ENCODE measurements around the gene ANKS3. TPM values are rescaled to one million over a fixed set of nuclear protein-coding genes. Genes with fewer than 3 reads are reported as not detected.

ANKS3 gene
- polyA plus RNA-seq, 1 of the 3 experiments (the other 2 are of a cell fraction) = 42.2 TPM

- no peaks in the 10 kb centered on the region for H3K36me3 ChIP-seq (replicated peaks in 1 of 2; ENCODE audit: control insufficient read depth in 1 of 2, insufficient read depth in 2 of 2, low read length in 1 of 2)
- peak overlapping the region in 1 of 2 experiments; percentile 65; a peak in 2 of 4 replicates for H3K27ac ChIP-seq (ENCODE audit: low read depth in 2 of 2, low read length in 1 of 2)
- ChIA-PET POLR2A (interaction anchor here (0.7 to 0.8 kb wide), 2 partner anchors 31 kb away, joined by 3 to 4 read pairs; partner anchors contain the start of gene ROGDI), CTCF (interaction anchor here (1.0 kb wide), 1 partner anchor 17 kb away, joined by 3 read pairs; no protein-coding TSS in a partner anchor)
- H3K9me2 ChIP-seq = no peaks in the 10 kb centered on the region
- H3K4me1 ChIP-seq (ENCODE audit: control insufficient read depth in 1 of 2, insufficient read depth in 2 of 2, low read depth in 1 of 2, low read length in 1 of 2) = peaks cover 0 to 16% of the 10 kb centered on the region in 2 experiments; a peak in 1 of 4 replicates
- no peak overlapping the region for H3K9ac ChIP-seq
- peaks cover 6% of the 10 kb centered on the region for H3F3A ChIP-seq (replicated peaks; ENCODE audit: insufficient read depth)
- H3K79me2 ChIP-seq (ENCODE audit: insufficient read depth) = peaks cover 3% of the 10 kb centered on the region; the same call in 1 of the 2 replicates
- H3K27me3 ChIP-seq (ENCODE audit: insufficient read depth) = no peaks in the 10 kb centered on the region
- no peak overlapping the region for H3K4me3 ChIP-seq (ENCODE audit: low read depth in 2 of 2, low read length in 1 of 2)
- 0 out of 2 replicates have a peak overlapping the region, but pooled peaks have one; percentile 56 for H2AFZ ChIP-seq (ENCODE audit: low read depth)
- no peaks in the 10 kb centered on the region for H4K20me1 ChIP-seq (ENCODE audit: insufficient read depth)
- WGBS (ENCODE audit: low lambda C conversion rate) = 53% methylated on average over 3 of the region's 3 CpGs
- DNase-seq = peak; percentile 85
- TF ChIP-seq RCOR1 (IDR thresholded peaks at IDR 0.05; ENCODE audit: low read length) = peak; percentile 80
- peak; percentile 38 for TF ChIP-seq CHD2 (IDR thresholded peaks at IDR 0.05; ENCODE audit: low read length, partially characterized antibody)
- 0 out of 2 replicates have a peak, but pooled peaks have one; percentile 11 for TF ChIP-seq RAD21 (IDR thresholded peaks at IDR 0.05; ENCODE audit: low read length)
- peak; percentile 25; the same call in 1 of the 2 replicates for TF ChIP-seq MXI1 (IDR thresholded peaks at IDR 0.05; ENCODE audit: low read depth, low read length)
- peak in 1 of 2 experiments; percentile 70; a peak in 2 of 4 replicates for TF ChIP-seq EP300 (IDR thresholded peaks at IDR 0.05; ENCODE audit: borderline replicate concordance in 1 of 2, low read depth in 1 of 2, low read length in 1 of 2)
- TF ChIP-seq FOXJ3 (CRISPR knock-in tag; IDR thresholded peaks at IDR 0.05) = no peak; the same call in 1 of the 2 replicates
- TF ChIP-seq GATA2 (CRISPR knock-in tag; IDR thresholded peaks at IDR 0.05) = peak; percentile 78
- peak; percentile 49; the same call in 1 of the 2 replicates for TF ChIP-seq NRF1 (IDR thresholded peaks at IDR 0.05; ENCODE audit: low read depth, low read length)
- TF ChIP-seq USF2 (IDR thresholded peaks at IDR 0.05; ENCODE audit: borderline replicate concordance, low read depth, low read length) = no peak
- 0 out of 2 replicates have a peak, but pooled peaks have one; percentile 24 for TF ChIP-seq USF1 (IDR thresholded peaks at IDR 0.05; ENCODE audit: borderline replicate concordance, low read depth)
- no peaks in the 10 kb centered on the region for H3K9me3 ChIP-seq
- no peak overlapping the region for H3K4me2 ChIP-seq
Measured at GRCh38 chr16:4771646-4772045, 37.6 kb upstream of the ANKS3 start.

DNA sequence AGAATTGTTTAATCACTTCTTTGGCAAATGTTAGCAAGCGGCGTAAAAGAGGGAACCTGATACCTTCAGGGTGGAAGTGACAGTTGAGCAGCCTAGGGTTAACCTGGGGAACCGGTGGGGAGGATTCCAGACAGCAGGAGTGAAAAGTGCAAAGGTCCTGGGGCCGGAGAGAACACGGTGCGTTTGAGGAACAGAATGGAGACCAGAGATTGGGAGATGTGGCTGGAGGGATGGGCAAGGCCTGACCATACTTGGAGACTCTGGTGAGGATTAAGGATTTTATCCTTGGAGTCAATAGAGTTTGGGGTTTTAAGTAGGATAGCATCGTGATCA is 35.2 kb upstream of the ANKS3 start:
- DNase-seq = no peak
- Histone ChIP-seq H3K27ac (ENCODE audit: low read depth in 2 of 2, low read length in 1 of 2) (peak overlapping the region in 1 of 2 experiments; percentile 75; a peak in 1 of 4 replicates), H3K36me3 (replicated peaks in 1 of 2; ENCODE audit: control insufficient read depth in 1 of 2, insufficient read depth in 2 of 2, low read length in 1 of 2) (peaks cover 0 to 2% of the 10 kb centered on the region in 2 experiments), H3F3A (replicated peaks; ENCODE audit: insufficient read depth) (peaks cover 6% of the 10 kb centered on the region), H4K20me1 (ENCODE audit: insufficient read depth) (no peaks in the 10 kb centered on the region), H2AFZ (ENCODE audit: low read depth) (peak overlapping the region; percentile 88; the same call in 1 of the 2 replicates), H3K4me3 (ENCODE audit: low read depth in 2 of 2, low read length in 1 of 2) (peak overlapping the region in 1 of 2 experiments; percentile 58; a peak in 2 of 4 replicates), H3K27me3 (ENCODE audit: insufficient read depth) (no peaks in the 10 kb centered on the region), H3K4me2 (peak overlapping the region; percentile 78), H3K9me2 (no peaks in the 10 kb centered on the region), H3K4me1 (ENCODE audit: control insufficient read depth in 1 of 2, insufficient read depth in 2 of 2, low read depth in 1 of 2, low read length in 1 of 2) (peaks cover 5 to 23% of the 10 kb centered on the region in 2 experiments; a peak in 2 of 4 replicates), H3K79me2 (ENCODE audit: insufficient read depth) (peaks cover 26% of the 10 kb centered on the region), H3K9me3 (no peaks in the 10 kb centered on the region), H3K9ac (no peak overlapping the region)
- ChIA-PET CTCF (no interaction called here), POLR2A (interaction anchor here (1.3 to 2.8 kb wide), 4 partner anchors 9 to 35 kb away, joined by 3 to 16 read pairs (median 6); partner anchors contain the start of genes ANKS3, DNAAF8 and ROGDI)
- WGBS (ENCODE audit: low lambda C conversion rate) = 83% methylated on average over 7 of the region's 7 CpGs
- TF ChIP-seq MAX (IDR thresholded peaks at IDR 0.05; ENCODE audit: low read depth) (no peak), YY1 (IDR thresholded peaks at IDR 0.05; ENCODE audit: low read depth) (no peak), NFIC (IDR thresholded peaks at IDR 0.05; ENCODE audit: borderline replicate concordance) (no peak)
